HepG2 (cell line): ENCODE results near the gene CHKA. TPM values are rescaled to one million over a fixed set of nuclear protein-coding genes. Genes with fewer than 3 reads are reported as not detected.

Experiments
- ATAC-seq: fragments of 200-7000 bp; cut with Tn5 transposase; 3 replicates; pipeline ENCODE4 v1.9.1; 2020; ENCODE audit warnings: mild to moderate bottlenecking, moderate library complexity
- BruUV-seq: library from RNA; stranded (reverse); fragments of 400-500 nt; replicated peaks from 2 replicates; lab custom pipeline; 2021; lab: Mats Ljungman, UMichigan
- CTCF ChIA-PET: fragments of 300-600 bp; formaldehyde crosslinking; extraction: SDS; loops from one replicate; lab custom pipeline; 2021; ENCODE audit warnings: low total read pairs, inconsistent platforms, low intra/inter-chr PET ratio; lab: Yijun Ruan, JAX
- POLR2A ChIA-PET: fragments of 350-600 bp; sonication (Branson Sonifier 250); formaldehyde crosslinking; loops from one replicate; lab custom pipeline; 2020; ENCODE audit warnings: antibody characterized with exemption, inconsistent platforms; lab: Yijun Ruan, JAX
- DNase-seq: peaks from one replicate; pipeline ENCODE4 v3.0.0-alpha.2; 2015; ENCODE audit warnings: low spot score
- FAIRE-seq: peaks from 3 replicates; lab custom pipeline; 2011; peaks lifted over from hg19 to GRCh38; lab: Jason Lieb, UNC
- H2AFZ ChIP-seq: one replicate; pipeline ENCODE4 v1.6.1; 2011; ENCODE audit warnings: low read length, inconsistent platforms
- H3K27ac ChIP-seq: fragments of 300-600 bp; 3 replicates; pipeline ENCODE4 v1.8.0; 2011; ENCODE audit warnings: mixed run types, mild to moderate bottlenecking, mixed read lengths, low read length, inconsistent platforms; ENCODE audit not compliant: insufficient read depth; ENCODE audit errors: extremely low read length
- H3K27me3 ChIP-seq, 2 experiments: fragments of 200-600 bp in 1 of 2; 2 replicates in 1 of 2; 3 replicates in 1 of 2; pipeline versions ENCODE4 v1.6.0 to v1.8.0; 2011; ENCODE audit warnings: low read length in 2 of 2, mild to moderate bottlenecking in 2 of 2, moderate library complexity in 2 of 2, inconsistent platforms in 1 of 2; ENCODE audit not compliant: insufficient read depth in 2 of 2, control insufficient read depth in 1 of 2
- H3K36me3 ChIP-seq, 2 experiments: fragments of 200-600 bp in 1 of 2; replicated peaks in 1 of 2; 2 replicates in 1 of 2; 3 replicates in 1 of 2; pipeline versions ENCODE4 v1.5.1 to v1.8.0; 2011; ENCODE audit warnings: low read length in 2 of 2, inconsistent platforms in 1 of 2; ENCODE audit not compliant: insufficient read depth in 2 of 2, control insufficient read depth in 1 of 2
- H3K4me1 ChIP-seq: 2 replicates; pipeline ENCODE4 v1.5.1; 2012; ENCODE audit warnings: low read length, inconsistent platforms; ENCODE audit not compliant: insufficient read depth
- H3K4me2 ChIP-seq: 2 replicates; pipeline ENCODE4 v1.6.0; 2011; ENCODE audit warnings: low read depth, low read length, inconsistent platforms
- H3K4me3 ChIP-seq, 3 experiments: fragments of 200-600 bp in 1 of 3; sonication (generic), shearing (Covaris generic) in 1 of 3; replicated peaks in 1 of 3; 2 replicates each; pipeline ENCODE4 v1.5.1; 2011 to 2016; ENCODE audit warnings: low read length in 3 of 3, inconsistent platforms in 2 of 3, low read depth in 2 of 3, mild to moderate bottlenecking in 2 of 3, control low read depth in 1 of 3, mixed read lengths in 1 of 3; ENCODE audit not compliant: insufficient read depth in 1 of 3
- H3K79me2 ChIP-seq: one replicate; pipeline ENCODE4 v1.6.1; 2011; ENCODE audit warnings: low read length, inconsistent platforms; ENCODE audit not compliant: insufficient read depth
- H3K9ac ChIP-seq: 2 replicates; pipeline ENCODE4 v1.6.0; 2011; ENCODE audit warnings: mild to moderate bottlenecking, low read depth, low read length, inconsistent platforms; ENCODE audit not compliant: insufficient read depth
- H3K9me3 ChIP-seq: 2 replicates; pipeline ENCODE4 v1.5.1; 2012; ENCODE audit warnings: mild to moderate bottlenecking, low read length
- H4K20me1 ChIP-seq: 2 replicates; pipeline ENCODE4 v1.6.0; 2011; ENCODE audit warnings: inconsistent platforms, mild to moderate bottlenecking, low read length, moderate library complexity; ENCODE audit not compliant: insufficient read depth
- ADNP ChIP-seq: sonication (generic); formaldehyde crosslinking; IDR thresholded peaks from 2 replicates; pipeline ENCODE4 v1.4.0; 2020; ENCODE audit warnings: missing genetic modification reagents
- CEBPB ChIP-seq: IDR thresholded peaks from 2 replicates; pipeline ENCODE4 v1.6.1; 2011; ENCODE audit warnings: low read depth, low read length, improper control_type of control experiment, borderline replicate concordance
- ELF4 ChIP-seq: sonication (generic); formaldehyde crosslinking; IDR thresholded peaks from 2 replicates; pipeline ENCODE4 v1.5.0; 2020; ENCODE audit warnings: missing genetic modification reagents, mild to moderate bottlenecking, moderate library complexity, borderline replicate concordance
- FOXK2 ChIP-seq: fragments of 450-650 bp; IDR thresholded peaks from 2 replicates; pipeline ENCODE4 v1.6.1; 2016
- KLF13 ChIP-seq: sonication (generic); formaldehyde crosslinking; IDR thresholded peaks from 2 replicates; pipeline ENCODE4 v1.4.0; 2020; ENCODE audit warnings: mild to moderate bottlenecking, missing genetic modification reagents
- MED1 ChIP-seq: sonication (generic); formaldehyde crosslinking; IDR thresholded peaks from 2 replicates; pipeline ENCODE4 v1.4.0; 2020; ENCODE audit warnings: missing genetic modification reagents
- MIER2 ChIP-seq: IDR thresholded peaks from 2 replicates; pipeline ENCODE4 v1.6.1; 2016; ENCODE audit warnings: missing biosample characterization, missing genetic modification reagents
- PAF1 ChIP-seq: IDR thresholded peaks from 2 replicates; pipeline ENCODE4 v1.6.1; 2016; ENCODE audit warnings: missing genetic modification reagents, missing compliant biosample characterization
- PHB2 ChIP-seq: fragments of 450-650 bp; IDR thresholded peaks from 2 replicates; pipeline ENCODE4 v1.6.1; 2018; ENCODE audit not compliant: partially characterized antibody
- STAT6 ChIP-seq: sonication (generic); formaldehyde crosslinking; IDR thresholded peaks from 2 replicates; pipeline ENCODE4 v1.4.0; 2020; ENCODE audit warnings: missing genetic modification reagents, mild to moderate bottlenecking, borderline replicate concordance
- TEF ChIP-seq: sonication (generic); formaldehyde crosslinking; IDR thresholded peaks from 2 replicates; pipeline ENCODE4 v1.5.0; 2020; ENCODE audit warnings: missing genetic modification reagents
- ZBTB8A ChIP-seq: sonication (generic); formaldehyde crosslinking; IDR thresholded peaks from 2 replicates; pipeline ENCODE4 v1.4.0; 2020; ENCODE audit warnings: mild to moderate bottlenecking, low read depth, missing genetic modification reagents, borderline replicate concordance
- ZEB1 ChIP-seq: IDR thresholded peaks from 2 replicates; pipeline ENCODE4 v1.6.1; 2012; ENCODE audit warnings: mild to moderate bottlenecking, low read depth, inconsistent platforms; ENCODE audit not compliant: insufficient replicate concordance
- ZNF260 ChIP-seq: sonication (generic); formaldehyde crosslinking; IDR thresholded peaks from 2 replicates; pipeline ENCODE4 v1.4.0; 2020; ENCODE audit warnings: missing genetic modification reagents, low read depth, mild to moderate bottlenecking, borderline replicate concordance
- ZNF329 ChIP-seq: sonication (generic); formaldehyde crosslinking; IDR thresholded peaks from 2 replicates; pipeline ENCODE4 v1.9.0; 2021; ENCODE audit warnings: low read depth, mild to moderate bottlenecking, missing genetic modification reagents
- ZNF572 ChIP-seq: sonication (generic); formaldehyde crosslinking; IDR thresholded peaks from 2 replicates; pipeline ENCODE4 v1.5.1; 2020; ENCODE audit warnings: mild to moderate bottlenecking, missing genetic modification reagents
- ZNF713 ChIP-seq: sonication (generic); formaldehyde crosslinking; IDR thresholded peaks from 2 replicates; pipeline ENCODE4 v1.4.0; 2020; ENCODE audit warnings: mild to moderate bottlenecking, missing genetic modification reagents
- ZNF773 ChIP-seq: sonication (generic); formaldehyde crosslinking; IDR thresholded peaks from 2 replicates; pipeline ENCODE4 v1.4.0; 2020; ENCODE audit warnings: missing genetic modification reagents, borderline replicate concordance
- WGBS: methylation state at CpG from one replicate; pipeline ENCODE4 v1.1.6; 2017; ENCODE audit warnings: low lambda C conversion rate; 5-methylcytosine and 5-hydroxymethylcytosine counted together
- in situ Hi-C: cut with HindIII; loops from 2 replicates; pipeline ENCODE4 v1.10.0; 2017; ENCODE audit warnings: low pct_unique_long_range_greater_than_20kb; ENCODE audit not compliant: extremely low pct_ligation_motif_present
- intact Hi-C: fragments of 100-400 bp; cut with micrococcal nuclease; formaldehyde crosslinking; loops from one replicate; pipeline ENCODE4 v1.10.0; 2022; ENCODE audit not compliant: unreplicated experiment
- polyA plus RNA-seq, 8 experiments: library from polyadenylated mRNA; depleted of rRNA in 3 of 8; stranded (reverse) in 7 of 8; unstranded in 1 of 8; fragments of >200 nt; fragmentation: Illumina TruSeq in 4 of 8; extraction: Trizol in 4 of 8; gene quantifications; 2 replicates each; pipeline versions ENCODE4 v1.2.1 to v1.2.3, GENCODE V29; 2011 to 2016; ENCODE audit warnings: low read depth in 4 of 8, missing spikeins in 1 of 8, mixed read lengths in 1 of 8; ENCODE audit not compliant: insufficient read depth in 1 of 8
- total RNA-seq, 5 experiments: library from RNA; depleted of rRNA; stranded (reverse); fragments of >200 nt; fragmentation: Illumina TruSeq; extraction: Trizol; gene quantifications; 2 replicates each; pipeline ENCODE4 v1.2.3, GENCODE V29; 2016; ENCODE audit warnings: low read depth in 1 of 5
- TF ChIP-seq, protein P1 (sequence below): sonication (generic); formaldehyde crosslinking; IDR thresholded peaks from 2 replicates; pipeline ENCODE4 v1.5.1; 2020; ENCODE audit warnings: mild to moderate bottlenecking, missing genetic modification reagents

Gene CHKA
- total and polyA plus RNA-seq, 2 of the 13 experiments (the other 11 are each of a cell fraction or from before 2014, with no cell fraction given), result 71.6 to 92.7 TPM

- Histone ChIP-seq H3K79me2 (no peaks in the 10 kb centered on the region), H3K27ac (no peak overlapping the region), H3K9ac (no peak overlapping the region), H3K9me3 (no peaks in the 10 kb centered on the region), H3K4me1 (peaks cover 11% of the 10 kb centered on the region), H3K27me3 (no peaks in the 10 kb centered on the region), H4K20me1 (no peaks in the 10 kb centered on the region), H3K4me3 (no peak overlapping the region), H3K36me3 (peaks cover 2 to 13% of the 10 kb centered on the region in 2 experiments; a peak in 4 of 5 replicates), H3K4me2 (no peak overlapping the region), H2AFZ (no peak overlapping the region)
- ChIA-PET POLR2A (interaction anchor here (0.8 to 2.5 kb wide), 2 partner anchors 11 to 13 kb away, joined by 3 to 7 read pairs; no protein-coding TSS in a partner anchor), CTCF (no interaction called here)
- no TSS peak for BruUV-seq
- ATAC-seq (no peak), FAIRE-seq (no peak), DNase-seq (no peak)
- 96% methylated on average over 14 of the region's 14 CpGs for WGBS
- intact Hi-C loops (no loop called here), in situ Hi-C loops (no loop called here)
- TF ChIP-seq STAT6 (CRISPR knock-in tag) (no peak), ZNF713 (CRISPR knock-in tag) (no peak), PAF1 (CRISPR knock-in tag) (no peak), MIER2 (no peak), ZNF260 (no peak), FOXK2 (no peak), PHB2 (no peak), ELF4 (CRISPR knock-in tag) (no peak), ZNF329 (CRISPR knock-in tag) (no peak), ZEB1 (no peak), ADNP (CRISPR knock-in tag) (no peak), KLF13 (CRISPR knock-in tag) (no peak), ZNF773 (CRISPR knock-in tag) (no peak), ZBTB8A (CRISPR knock-in tag) (no peak), MED1 (no peak), ZNF572 (CRISPR knock-in tag) (no peak), TEF (CRISPR knock-in tag) (no peak), CEBPB (no peak)
- TF ChIP-seq, protein P1, sequence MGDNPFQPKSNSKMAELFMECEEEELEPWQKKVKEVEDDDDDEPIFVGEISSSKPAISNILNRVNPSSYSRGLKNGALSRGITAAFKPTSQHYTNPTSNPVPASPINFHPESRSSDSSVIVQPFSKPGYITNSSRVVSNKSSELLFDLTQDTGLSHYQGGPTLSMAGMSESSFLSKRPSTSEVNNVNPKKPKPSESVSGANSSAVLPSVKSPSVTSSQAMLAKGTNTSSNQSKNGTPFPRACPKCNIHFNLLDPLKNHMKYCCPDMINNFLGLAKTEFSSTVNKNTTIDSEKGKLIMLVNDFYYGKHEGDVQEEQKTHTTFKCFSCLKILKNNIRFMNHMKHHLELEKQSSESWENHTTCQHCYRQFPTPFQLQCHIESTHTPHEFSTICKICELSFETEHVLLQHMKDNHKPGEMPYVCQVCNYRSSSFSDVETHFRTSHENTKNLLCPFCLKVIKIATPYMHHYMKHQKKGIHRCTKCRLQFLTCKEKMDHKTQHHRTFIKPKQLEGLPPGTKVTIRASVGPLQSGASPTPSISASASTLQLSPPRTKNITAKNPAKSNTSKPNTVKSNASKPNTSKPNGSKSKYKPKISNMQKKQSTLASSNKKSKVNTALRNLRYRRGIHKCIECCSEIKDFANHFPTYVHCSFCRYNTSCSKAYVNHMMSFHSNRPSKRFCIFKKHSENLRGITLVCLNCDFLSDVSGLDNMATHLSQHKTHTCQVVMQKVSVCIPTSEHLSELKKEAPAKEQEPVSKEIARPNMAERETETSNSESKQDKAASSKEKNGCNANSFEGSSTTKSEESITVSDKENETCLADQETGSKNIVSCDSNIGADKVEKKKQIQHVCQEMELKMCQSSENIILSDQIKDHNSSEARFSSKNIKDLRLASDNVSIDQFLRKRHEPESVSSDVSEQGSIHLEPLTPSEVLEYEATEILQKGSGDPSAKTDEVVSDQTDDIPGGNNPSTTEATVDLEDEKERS (CRISPR knock-in tag), result no peak
These were observed 37.4 kb upstream of the CHKA start for GRCh38 chr11:68158580-68158979.
